ENCODE results near the gene CPNE1. TPM values are rescaled to one million over a fixed set of nuclear protein-coding genes. Genes with fewer than 3 reads are reported as not detected.

Gene CPNE1
- total and polyA plus RNA-seq, 11 donors: 25.7 to 75.6 (median 56.0) TPM

- Histone ChIP-seq H3K4me1 (peaks cover 4 to 26% (median 17%) of the 10 kb centered on the region in 12 donors), H3K27me3 (no peaks in the 10 kb centered on the region), H3K4me3 (peak overlapping the region; percentile 68 to 99 (median 88)), H3K9me3 (no peaks in the 10 kb centered on the region), H3K36me3 (peaks cover 0 to 65% (median 60%) of the 10 kb centered on the region in 9 donors), H3K27ac (peak overlapping the region; percentile 76 to 94 (median 91))
- ATAC-seq (peak; percentile 13 to 54 (median 42)), DNase-seq (peak in 1 of 5 donors; percentile 38)
- TF ChIP-seq CTCF (IDR thresholded peaks at IDR 0.05) (no peak), POLR2A (IDR thresholded peaks at IDR 0.05) (no peak)
- intact Hi-C loops (cut with DNase I): loop anchor here in 3 of 10 donors (1.0 to 10.0 kb wide), 6 partner anchors 44 to 236 kb away; partner anchors contain the start of gene RBM39 (in 1 of the 3)
- 5 to 8% (median 7%) methylated on average over 36 to 37 of the region's 37 CpGs for WGBS, 4 donors
Measured at GRCh38 chr20:35698298-35699126, 33.8 kb upstream of the CPNE1 start.

- Histone ChIP-seq H3K27ac (peak overlapping the region in 2 of 12 donors; percentile 5 to 87), H3K36me3 (peaks cover 0 to 65% (median 60%) of the 10 kb centered on the region in 9 donors)
- WGBS, 4 donors: 76 to 82% (median 80%) methylated on average over 9 of the region's 9 CpGs
Measured at GRCh38 chr20:35697696-35698297, 33.1 kb upstream of the CPNE1 start.

GRCh38 chr20:35695978-35696377 is 31.3 kb upstream of the CPNE1 start:
- DNase-seq: no peak
- 77 to 87% (median 85%) methylated on average over 4 of the region's 4 CpGs for WGBS, 4 donors
- Histone ChIP-seq H3K4me1 (peaks cover 4 to 26% (median 17%) of the 10 kb centered on the region in 12 donors), H3K27me3 (no peaks in the 10 kb centered on the region), H3K36me3 (peaks cover 0 to 65% (median 59%) of the 10 kb centered on the region in 9 donors), H3K9me3 (no peaks in the 10 kb centered on the region), H3K27ac (no peak overlapping the region), H3K4me3 (no peak overlapping the region)
- ATAC-seq: no peak
- TF ChIP-seq CTCF (IDR thresholded peaks at IDR 0.05): no peak
- no peak for TF ChIP-seq POLR2A (IDR thresholded peaks at IDR 0.05)
- intact Hi-C loops (cut with DNase I): loop anchor here in 3 of 10 donors (5.0 to 10.0 kb wide), 5 partner anchors 46 to 234 kb away; partner anchors contain the start of gene RBM39 (in 1 of the 3)

More at GRCh38 chr20:35697696-35698297, 33.1 kb upstream of the CPNE1 start:
- no peaks in the 10 kb centered on the region for H3K27me3 ChIP-seq
- DNase-seq (no peak), ATAC-seq (no peak)
- H3K4me1 ChIP-seq: peaks cover 4 to 26% (median 17%) of the 10 kb centered on the region in 12 donors
- intact Hi-C loops (cut with DNase I): loop anchor here in 3 of 10 donors (5.0 to 10.0 kb wide), 5 partner anchors 45 to 235 kb away; partner anchors contain the start of gene RBM39 (in 1 of the 3)
- TF ChIP-seq CTCF (IDR thresholded peaks at IDR 0.05) (no peak), POLR2A (IDR thresholded peaks at IDR 0.05) (no peak)
- no peaks in the 10 kb centered on the region for H3K9me3 ChIP-seq
- H3K4me3 ChIP-seq: peak overlapping the region in 9 of 12 donors; percentile 68 to 99 (median 88)
